Activated CD4-positive, alpha-beta T cell treated with anti-CD3 and anti-CD28 coated beads, Interleukin-2, amount 10 ng/mL, durations not matched to agents 24 days and 14 days (primary cell): ENCODE results near the gene SLC35F4. TPM values are rescaled to one million over a fixed set of nuclear protein-coding genes. Genes with fewer than 3 reads are reported as not detected.
"Not testable (repeated sequence)": the region's sequence is repeated elsewhere in the genome, so short reads cannot be mapped to it uniquely, and the experiment has no call there.

Experiments used
- DNase-seq: peaks from one replicate; pipeline ENCODE4 v3.0.0; 2022
- H3K27ac Mint-ChIP-seq: one replicate; pipeline ENCODE4 v1.8.0; 2022; ENCODE audit warnings: mild to moderate bottlenecking, mixed read lengths
- H3K27me3 Mint-ChIP-seq: one replicate; pipeline ENCODE4 v1.8.0; 2022; ENCODE audit warnings: mixed read lengths
- H3K36me3 Mint-ChIP-seq: one replicate; pipeline ENCODE4 v1.8.0; 2022; ENCODE audit warnings: low read depth, mild to moderate bottlenecking, mixed read lengths
- H3K4me1 Mint-ChIP-seq: one replicate; pipeline ENCODE4 v1.8.0; 2021; ENCODE audit warnings: mixed read lengths
- H3K4me3 Mint-ChIP-seq: one replicate; pipeline ENCODE4 v1.8.0; 2022; ENCODE audit warnings: mild to moderate bottlenecking, moderate library complexity, mixed read lengths
- H3K9me3 Mint-ChIP-seq: one replicate; pipeline ENCODE4 v1.8.0; 2021; ENCODE audit warnings: mixed read lengths
- intact Hi-C: fragments of 100-400 bp; cut with micrococcal nuclease; formaldehyde crosslinking; loops from one replicate; pipeline ENCODE4 v1.15.1; 2023
- total RNA-seq: library from RNA; stranded (reverse); gene quantifications from 2 replicates; pipeline ENCODE4 v1.2.3, GENCODE V29; 2022

SLC35F4 gene
- total RNA-seq, 1 donor from 2014 or later, result not detected

GRCh38 chr14:57811998-57812546 lies 53.8 kb downstream of the SLC35F4 start:
- no peak for DNase-seq
- no peak overlapping the region for H3K27ac Mint-ChIP-seq
- intact Hi-C loops, result no loop called here
- peaks cover 2% of the 10 kb centered on the region for H3K4me1 Mint-ChIP-seq
- H3K4me3 Mint-ChIP-seq, result no peak overlapping the region
- H3K36me3 Mint-ChIP-seq, result no peaks in the 10 kb centered on the region
- H3K27me3 Mint-ChIP-seq, result no peaks in the 10 kb centered on the region
- peaks cover 4% of the 10 kb centered on the region for H3K9me3 Mint-ChIP-seq

DNA sequence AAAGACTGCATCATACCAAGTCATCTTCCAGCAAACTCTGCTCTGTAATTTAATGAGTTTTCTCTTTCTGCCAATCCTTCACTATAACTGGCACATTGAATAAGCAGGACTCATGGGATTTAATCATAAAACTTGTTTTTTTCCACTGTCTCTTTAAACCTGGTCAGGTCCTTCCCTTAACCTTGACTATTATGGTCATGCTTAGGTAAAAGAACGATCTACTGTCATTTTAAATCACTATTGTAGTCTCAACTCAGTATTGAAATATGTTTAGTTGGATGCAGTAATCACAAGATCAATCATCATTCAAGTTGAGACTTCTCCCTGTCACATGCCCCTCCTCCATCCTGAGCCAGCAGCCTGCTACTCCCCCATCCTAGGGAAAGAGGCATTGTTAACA lies 56.1 kb downstream of the SLC35F4 start:
- intact Hi-C loops, result no loop called here
- Mint-ChIP-seq H3K36me3 (no peaks in the 10 kb centered on the region), H3K4me3 (no peak overlapping the region), H3K27ac (no peak overlapping the region), H3K4me1 (no peaks in the 10 kb centered on the region), H3K9me3 (no peaks in the 10 kb centered on the region), H3K27me3 (no peaks in the 10 kb centered on the region)
- no peak for DNase-seq

DNA sequence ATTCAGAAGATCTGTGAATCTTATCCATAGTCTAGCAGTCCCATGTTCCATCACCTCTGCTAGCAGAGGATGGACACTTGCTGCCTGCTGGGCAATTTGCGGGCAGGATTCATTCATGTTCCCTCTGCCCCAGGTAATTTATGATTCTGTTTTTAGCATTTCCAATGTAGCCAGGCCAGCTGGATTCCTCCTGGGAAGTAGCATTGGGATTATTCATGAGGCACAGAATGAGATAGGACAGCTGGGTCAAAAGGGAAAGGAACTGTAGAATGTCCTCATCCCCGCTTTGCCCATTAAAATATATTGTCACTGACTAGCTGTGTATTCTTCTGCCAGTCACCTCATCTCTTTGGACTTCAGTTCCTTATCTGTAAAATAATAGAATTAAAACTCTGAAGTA lies 68.7 kb downstream of the SLC35F4 start:
- H3K27me3 Mint-ChIP-seq, result no peaks in the 10 kb centered on the region

DNA sequence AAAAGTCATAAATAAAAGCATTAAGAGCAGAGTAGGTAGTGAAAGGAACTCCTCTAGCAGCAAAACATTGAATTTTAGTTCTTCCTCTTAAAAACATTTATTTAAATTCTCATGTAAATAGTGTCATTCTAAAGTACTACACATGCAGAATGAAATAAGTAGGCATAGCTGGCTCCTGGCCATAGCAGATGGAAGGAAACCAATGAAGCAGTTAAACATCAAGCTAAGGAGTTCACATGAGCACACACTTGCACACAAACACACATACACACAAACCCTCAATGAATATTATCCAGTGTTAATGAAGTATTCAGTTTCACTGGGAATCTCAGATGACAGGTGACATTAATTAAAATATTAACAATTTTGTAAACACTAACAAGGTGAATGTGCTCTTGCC lies 69.3 kb downstream of the SLC35F4 start:
- Mint-ChIP-seq H3K36me3 (no peaks in the 10 kb centered on the region), H3K9me3 (peaks cover 10% of the 10 kb centered on the region), H3K27ac (no peak overlapping the region), H3K4me3 (no peak overlapping the region), H3K4me1 (no peaks in the 10 kb centered on the region), H3K27me3 (no peaks in the 10 kb centered on the region)
- intact Hi-C loops, result no loop called here
- no peak for DNase-seq

More for the DNA sequence above, 68.7 kb downstream of the SLC35F4 start:
- no peak overlapping the region for H3K4me3 Mint-ChIP-seq
- H3K9me3 Mint-ChIP-seq, result peaks cover 12% of the 10 kb centered on the region
- intact Hi-C loops, result no loop called here
- no peak overlapping the region for H3K27ac Mint-ChIP-seq
- DNase-seq, result no peak
- H3K4me1 Mint-ChIP-seq, result no peaks in the 10 kb centered on the region
- H3K36me3 Mint-ChIP-seq, result no peaks in the 10 kb centered on the region

DNA sequence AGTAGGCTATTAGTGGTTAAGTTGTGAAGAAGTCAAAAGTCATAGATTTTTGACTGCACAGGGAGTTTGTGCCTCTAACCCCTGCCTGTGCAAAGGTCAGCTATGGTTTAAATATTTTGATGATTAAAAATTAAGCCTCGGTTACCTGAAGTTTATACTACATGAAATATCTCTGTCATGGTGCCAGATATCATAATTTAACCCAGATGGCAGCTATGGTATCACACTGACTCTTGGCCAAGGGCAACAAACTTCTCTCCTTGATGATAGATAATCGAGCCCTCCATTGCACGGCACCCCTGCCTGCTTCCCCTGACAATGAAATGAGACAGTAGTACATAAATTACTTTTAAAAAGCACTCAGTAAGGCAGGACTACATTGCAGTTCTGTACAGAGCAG lies 80.8 kb downstream of the SLC35F4 start:
- no peak overlapping the region for H3K4me3 Mint-ChIP-seq
- no peaks in the 10 kb centered on the region for H3K4me1 Mint-ChIP-seq
- no peaks in the 10 kb centered on the region for H3K27me3 Mint-ChIP-seq
- H3K9me3 Mint-ChIP-seq, result peaks cover 21% of the 10 kb centered on the region
- no peak overlapping the region for H3K27ac Mint-ChIP-seq
- no peaks in the 10 kb centered on the region for H3K36me3 Mint-ChIP-seq
- no peak for DNase-seq
- intact Hi-C loops, result no loop called here

DNA sequence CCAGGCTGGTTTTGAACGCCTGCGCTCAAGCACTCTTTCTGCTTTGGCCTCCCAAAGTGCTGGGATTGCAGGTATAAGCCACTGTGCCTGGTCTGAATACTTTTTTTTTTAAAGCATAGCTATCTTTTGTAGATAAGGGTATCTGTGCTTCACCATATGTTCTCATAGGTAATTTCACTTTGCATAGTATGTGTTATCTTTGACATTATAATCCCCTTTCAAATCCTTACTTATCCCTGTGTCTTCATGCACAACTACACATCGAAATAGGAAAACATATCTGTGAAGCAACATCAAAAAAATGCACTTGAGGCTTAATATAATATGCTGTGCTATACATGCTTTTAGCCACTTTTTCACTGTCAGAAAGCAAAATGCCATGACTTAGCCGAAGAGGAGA lies 94.1 kb downstream of the SLC35F4 start:
- Mint-ChIP-seq H3K4me1 (no peaks in the 10 kb centered on the region), H3K27ac (no peak overlapping the region), H3K4me3 (no peak overlapping the region), H3K27me3 (no peaks in the 10 kb centered on the region), H3K9me3 (peaks cover 5% of the 10 kb centered on the region), H3K36me3 (no peaks in the 10 kb centered on the region)
- DNase-seq, result no peak
- intact Hi-C loops, result no loop called here

DNA sequence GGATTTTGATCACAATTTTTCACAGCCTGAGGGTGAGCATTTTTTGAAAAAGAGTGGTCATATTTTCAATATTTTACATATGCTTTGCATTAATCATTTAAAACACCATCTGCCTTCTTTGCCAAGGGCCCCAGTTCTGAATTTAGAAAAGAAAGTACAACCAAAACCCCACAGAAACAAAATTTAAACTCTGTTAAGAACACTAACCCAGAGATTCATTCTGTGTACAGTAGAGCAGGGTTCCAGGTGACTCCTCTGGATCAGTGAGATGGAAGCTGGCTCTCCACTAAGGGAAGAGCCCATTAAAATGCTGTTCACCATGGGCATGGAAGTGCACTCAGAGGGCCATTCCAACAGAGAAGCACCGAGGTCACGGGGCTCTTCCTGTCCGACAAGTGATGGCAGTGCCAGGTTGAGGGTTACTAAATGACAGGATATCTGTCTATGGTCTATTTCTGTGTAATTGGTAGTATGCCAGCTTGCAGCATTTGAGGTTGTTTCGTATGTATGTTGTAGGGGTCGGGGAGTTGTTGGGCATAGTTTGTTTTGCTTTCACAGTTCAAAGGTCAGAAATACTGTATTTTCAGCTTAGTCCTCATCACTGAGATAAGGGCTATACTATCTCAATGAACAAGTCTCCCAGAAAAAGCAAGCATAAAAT lies 95.9 kb downstream of the SLC35F4 start:
- H3K4me3 Mint-ChIP-seq, result no peak overlapping the region
- H3K9me3 Mint-ChIP-seq, result no peaks in the 10 kb centered on the region
- H3K36me3 Mint-ChIP-seq, result no peaks in the 10 kb centered on the region
- DNase-seq, result no peak
- H3K27me3 Mint-ChIP-seq, result no peaks in the 10 kb centered on the region
- no peak overlapping the region for H3K27ac Mint-ChIP-seq
- no peaks in the 10 kb centered on the region for H3K4me1 Mint-ChIP-seq
- intact Hi-C loops, result no loop called here

DNA sequence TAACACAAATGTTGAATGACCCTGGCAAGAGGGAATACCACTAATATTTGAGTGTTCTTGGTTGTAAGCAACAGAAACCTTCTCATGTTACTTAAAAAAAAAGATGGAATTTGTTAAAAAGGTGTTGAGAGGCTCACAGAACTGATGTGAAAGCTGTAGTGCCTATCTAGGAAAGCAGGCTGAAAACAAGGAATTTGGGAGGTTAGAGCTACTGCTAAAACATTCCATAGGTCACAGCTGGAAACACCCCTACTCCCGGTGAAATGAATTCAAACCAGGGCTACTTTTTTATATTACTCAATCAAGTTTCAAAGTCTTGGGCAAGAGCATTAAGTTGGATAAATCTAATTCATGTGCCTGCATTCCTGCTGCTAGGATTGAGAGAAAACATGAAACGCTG lies 104.1 kb downstream of the SLC35F4 start:
- intact Hi-C loops, result no loop called here
- H3K27ac Mint-ChIP-seq, result no peak overlapping the region

GRCh38 chr14:57760896-57761295 lies 105.0 kb downstream of the SLC35F4 start:
- H3K4me3 Mint-ChIP-seq, result no peak overlapping the region
- H3K4me1 Mint-ChIP-seq, result no peaks in the 10 kb centered on the region
- no peaks in the 10 kb centered on the region for H3K9me3 Mint-ChIP-seq
- intact Hi-C loops, result no loop called here
- H3K27ac Mint-ChIP-seq, result no peak overlapping the region
- H3K36me3 Mint-ChIP-seq, result no peaks in the 10 kb centered on the region
- H3K27me3 Mint-ChIP-seq, result no peaks in the 10 kb centered on the region
- DNase-seq, result no peak

More for the DNA sequence above, 104.1 kb downstream of the SLC35F4 start:
- Mint-ChIP-seq H3K36me3 (no peaks in the 10 kb centered on the region), H3K4me3 (no peak overlapping the region), H3K9me3 (no peaks in the 10 kb centered on the region), H3K4me1 (no peaks in the 10 kb centered on the region), H3K27me3 (no peaks in the 10 kb centered on the region)
- DNase-seq, result no peak

- H3K36me3 Mint-ChIP-seq, result no peaks in the 10 kb centered on the region
- no peak overlapping the region for H3K4me3 Mint-ChIP-seq
- intact Hi-C loops, result no loop called here
- H3K27ac Mint-ChIP-seq, result no peak overlapping the region
- DNase-seq, result no peak
- H3K4me1 Mint-ChIP-seq, result no peaks in the 10 kb centered on the region
- H3K9me3 Mint-ChIP-seq, result no peaks in the 10 kb centered on the region
- H3K27me3 Mint-ChIP-seq, result no peaks in the 10 kb centered on the region
Measured at GRCh38 chr14:57755018-57755521, 110.8 kb downstream of the SLC35F4 start.

- no peaks in the 10 kb centered on the region for H3K9me3 Mint-ChIP-seq
- no peak overlapping the region for H3K4me3 Mint-ChIP-seq
- DNase-seq, result no peak
- intact Hi-C loops, result no loop called here
- H3K27ac Mint-ChIP-seq, result no peak overlapping the region
- H3K27me3 Mint-ChIP-seq, result no peaks in the 10 kb centered on the region
- H3K4me1 Mint-ChIP-seq, result no peaks in the 10 kb centered on the region
- H3K36me3 Mint-ChIP-seq, result no peaks in the 10 kb centered on the region
Measured at GRCh38 chr14:57754527-57754926, 111.4 kb downstream of the SLC35F4 start.

DNA sequence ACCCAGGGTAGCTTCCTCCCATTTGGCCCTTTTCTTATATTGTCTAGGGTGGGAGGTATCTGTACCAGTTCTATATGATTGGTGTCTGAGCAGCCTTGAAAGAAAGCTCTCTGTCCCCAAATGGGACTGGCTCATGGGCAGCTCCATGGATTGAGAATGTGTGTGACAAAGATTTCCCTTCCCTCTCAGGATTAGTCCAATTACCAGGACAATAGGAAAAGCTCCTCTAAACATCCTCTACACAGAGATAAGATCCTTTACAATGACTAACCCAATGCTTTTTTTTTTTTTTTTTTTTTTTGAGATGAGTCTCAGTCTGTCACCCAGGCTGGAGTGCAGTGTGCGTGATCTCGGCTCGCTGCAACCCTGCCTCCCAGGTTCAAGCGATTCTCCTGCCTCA lies 112.1 kb downstream of the SLC35F4 start:
- no peaks in the 10 kb centered on the region for H3K9me3 Mint-ChIP-seq
- H3K27ac Mint-ChIP-seq, result no peak overlapping the region
- no peaks in the 10 kb centered on the region for H3K27me3 Mint-ChIP-seq
- H3K36me3 Mint-ChIP-seq, result no peaks in the 10 kb centered on the region
- H3K4me3 Mint-ChIP-seq, result no peak overlapping the region
- intact Hi-C loops, result no loop called here
- no peaks in the 10 kb centered on the region for H3K4me1 Mint-ChIP-seq
- DNase-seq, result no peak

- H3K4me3 Mint-ChIP-seq, intact Hi-C loops, H3K27ac Mint-ChIP-seq, H3K4me1 Mint-ChIP-seq, H3K27me3 Mint-ChIP-seq, H3K9me3 Mint-ChIP-seq, H3K36me3 Mint-ChIP-seq, DNase-seq: not testable (repeated sequence)
Measured at GRCh38 chr14:57752142-57752695, 113.7 kb downstream of the SLC35F4 start.

GRCh38 chr14:57751400-57751799 lies 114.5 kb downstream of the SLC35F4 start:
- no peaks in the 10 kb centered on the region for H3K27me3 Mint-ChIP-seq
- H3K27ac Mint-ChIP-seq, result no peak overlapping the region
- H3K4me3 Mint-ChIP-seq, result no peak overlapping the region
- intact Hi-C loops, result no loop called here
- H3K36me3 Mint-ChIP-seq, result no peaks in the 10 kb centered on the region
- peaks cover 1% of the 10 kb centered on the region for H3K4me1 Mint-ChIP-seq
- DNase-seq, result no peak
- no peaks in the 10 kb centered on the region for H3K9me3 Mint-ChIP-seq
